Heart left ventricle (tissue), 13 donors: ENCODE results near the gene CFAP73.

Source experiments
- CTCF ChIP-seq, 12 donors: fragments of 200-600 bp; sonication (generic) in 4 of 12; IDR thresholded peaks; one replicate each; pipeline versions ENCODE4 v1.5.0 to v1.8.0; 2018 to 2022; ENCODE audit warnings: antibody characterized with exemption in 12 of 12, mild to moderate bottlenecking in 5 of 12
- POLR2A ChIP-seq, 2 donors: fragments of 450-650 bp; IDR thresholded peaks; one replicate each; pipeline ENCODE4 v1.6.1; 2017; ENCODE audit warnings: antibody characterized with exemption in 2 of 2, mild to moderate bottlenecking in 2 of 2, moderate library complexity in 2 of 2
- donor health status: ischemic (EF 13 %, LVEDD 7.1; RV severe dilation, severe dysfunction).
- donor health status: DM: no; HTN: yes; CAD: no.
- donor health status: DM: no; HTN: no; CAD: no.
- donor health status: ischemic (EF 25% LVEDD 6.9; RV normal size, moderate dysfunction).
- donor health status: ischemic (EF 25% LVEDD 5.7; RV mildly dilated, moderate dysfunction).
- donor health status: ischemic (EF 35%, LVEDD 5.7; RV mildly dilated, moderate dysfunction).
- donor health status: nonischemic (EF 11% LVEDD 7.7; RV severe dilation, severe dysfunction).
- donor health status: DM: yes; HTN: yes; CAD: no.
- donor health status: PGD.
- donor health status: ischemic (EF 29% LVEDD 5.4; RV normal size, mild dysfunction).
- donor health status: nonischemic (EF 23%, LVEDD 6.1; RV moderate dilation, normal function).

- TF ChIP-seq CTCF (IDR thresholded peaks at IDR 0.05) (no peak), POLR2A (IDR thresholded peaks at IDR 0.05) (no peak)
These were observed 35.3 kb downstream of the CFAP73 start for GRCh38 chr12:113184900-113185179.
